ENCODE measurements around the gene ABI2. TPM values are rescaled to one million over a fixed set of nuclear protein-coding genes. Genes with fewer than 3 reads are reported as not detected.

Gene ABI2
- total RNA-seq, 4 donors from 2014 or later: 10.1 to 28.4 (median 22.0) TPM

GRCh38 chr2:203396667-203397066 lies 68.5 kb downstream of the ABI2 start:
- TF ChIP-seq POLR2A (IDR thresholded peaks at IDR 0.05) (no peak), POLR2AphosphoS5 (IDR thresholded peaks at IDR 0.05) (no peak), EP300 (IDR thresholded peaks at IDR 0.05) (no peak), CTCF (IDR thresholded peaks at IDR 0.05) (no peak)
- DNase-seq (ENCODE audit: low spot score in 2 of 2): no peak
- peaks cover 22% of the 10 kb centered on the region for H3K36me3 ChIP-seq
- no peaks in the 10 kb centered on the region for H3K9me3 ChIP-seq
- H3K27me3 ChIP-seq: no peaks in the 10 kb centered on the region
- no peak overlapping the region for H3K4me3 ChIP-seq
- no peak overlapping the region for H3K27ac ChIP-seq
- 57% methylated on average over 1 of the region's 1 CpG for WGBS
- no peaks in the 10 kb centered on the region for H3K4me1 ChIP-seq

DNA sequence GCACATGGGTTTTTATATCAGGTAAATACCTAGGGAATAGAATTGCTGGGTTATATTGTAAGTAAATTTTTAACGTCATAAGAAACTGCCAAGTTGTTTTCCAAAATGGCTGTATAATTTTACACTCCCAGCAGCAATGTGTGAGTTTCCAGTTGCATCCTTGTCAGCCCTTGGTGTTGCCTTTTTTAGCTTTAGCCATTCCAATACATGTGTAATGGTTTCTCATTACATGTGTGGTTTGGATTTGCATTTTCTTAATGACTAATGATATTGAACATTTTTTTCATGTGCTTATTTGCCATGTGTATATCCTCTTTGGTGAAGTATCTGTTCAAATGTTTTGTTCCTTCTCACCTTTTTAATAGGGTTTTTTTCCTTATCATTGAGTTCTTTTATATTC lies 70.8 kb downstream of the ABI2 start:
- 91% methylated on average over 1 of the region's 1 CpG for WGBS
- no peak for DNase-seq (ENCODE audit: low spot score in 2 of 2)
- Histone ChIP-seq H3K9me3 (no peaks in the 10 kb centered on the region), H3K27ac (no peak overlapping the region), H3K36me3 (peaks cover 18% of the 10 kb centered on the region), H3K27me3 (no peaks in the 10 kb centered on the region), H3K4me3 (no peak overlapping the region), H3K4me1 (no peaks in the 10 kb centered on the region)
- TF ChIP-seq POLR2AphosphoS5 (IDR thresholded peaks at IDR 0.05) (no peak), POLR2A (IDR thresholded peaks at IDR 0.05) (no peak), CTCF (IDR thresholded peaks at IDR 0.05) (no peak), EP300 (IDR thresholded peaks at IDR 0.05) (no peak)

- H3K4me1 ChIP-seq: no peaks in the 10 kb centered on the region
- TF ChIP-seq EP300 (IDR thresholded peaks at IDR 0.05) (no peak), POLR2AphosphoS5 (IDR thresholded peaks at IDR 0.05) (no peak), POLR2A (IDR thresholded peaks at IDR 0.05) (no peak), CTCF (IDR thresholded peaks at IDR 0.05) (no peak)
- 100% methylated on average over 2 of the region's 2 CpGs for WGBS
- peaks cover 11% of the 10 kb centered on the region for H3K36me3 ChIP-seq
- no peak overlapping the region for H3K27ac ChIP-seq
- DNase-seq (ENCODE audit: low spot score in 2 of 2): no peak
- H3K9me3 ChIP-seq: no peaks in the 10 kb centered on the region
- no peak overlapping the region for H3K4me3 ChIP-seq
- no peaks in the 10 kb centered on the region for H3K27me3 ChIP-seq
Measured at GRCh38 chr2:203400805-203401585, 72.8 kb downstream of the ABI2 start.

DNA sequence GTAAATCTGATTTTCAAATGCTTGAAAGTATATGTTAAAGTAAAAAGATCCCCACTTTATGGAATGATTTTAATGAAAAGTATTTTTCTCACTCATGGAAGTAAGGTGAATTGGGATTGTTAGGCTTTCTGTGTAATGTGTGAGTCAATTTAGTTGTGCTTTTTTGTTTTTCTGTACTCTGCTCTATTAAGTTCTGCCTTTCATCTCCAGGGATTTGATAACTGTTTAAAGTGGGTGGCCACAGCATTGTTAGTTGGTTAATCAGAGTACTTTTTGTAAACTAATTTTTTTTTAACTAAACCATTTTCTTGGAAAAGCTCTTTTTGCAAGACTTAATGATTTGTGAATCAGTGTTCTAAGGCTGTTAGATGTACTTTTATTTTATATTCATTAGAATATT lies 76.8 kb downstream of the ABI2 start:
- Histone ChIP-seq H3K4me3 (no peak overlapping the region), H3K36me3 (peaks cover 17% of the 10 kb centered on the region), H3K4me1 (no peaks in the 10 kb centered on the region), H3K27me3 (no peaks in the 10 kb centered on the region), H3K27ac (no peak overlapping the region), H3K9me3 (no peaks in the 10 kb centered on the region)
- no peak for DNase-seq (ENCODE audit: low spot score in 2 of 2)
- TF ChIP-seq POLR2A (IDR thresholded peaks at IDR 0.05) (no peak), EP300 (IDR thresholded peaks at IDR 0.05) (no peak), CTCF (IDR thresholded peaks at IDR 0.05) (no peak), POLR2AphosphoS5 (IDR thresholded peaks at IDR 0.05) (no peak)

- no peak for DNase-seq (ENCODE audit: low spot score in 2 of 2)
- Histone ChIP-seq H3K4me3 (no peak overlapping the region), H3K4me1 (peaks cover 8% of the 10 kb centered on the region), H3K27ac (no peak overlapping the region), H3K36me3 (peaks cover 17% of the 10 kb centered on the region), H3K27me3 (no peaks in the 10 kb centered on the region), H3K9me3 (no peaks in the 10 kb centered on the region)
- TF ChIP-seq CTCF (IDR thresholded peaks at IDR 0.05) (no peak), POLR2AphosphoS5 (IDR thresholded peaks at IDR 0.05) (no peak), EP300 (IDR thresholded peaks at IDR 0.05) (no peak), POLR2A (IDR thresholded peaks at IDR 0.05) (no peak)
Measured at GRCh38 chr2:203407496-203407895, 79.3 kb downstream of the ABI2 start.
